ENCODE measurements around the gene ELMO1. TPM values are rescaled to one million over a fixed set of nuclear protein-coding genes. Genes with fewer than 3 reads are reported as not detected.

Gene ELMO1
- total RNA-seq, 4 donors from 2014 or later, result 24.6 to 120 (median 71.9) TPM

DNA sequence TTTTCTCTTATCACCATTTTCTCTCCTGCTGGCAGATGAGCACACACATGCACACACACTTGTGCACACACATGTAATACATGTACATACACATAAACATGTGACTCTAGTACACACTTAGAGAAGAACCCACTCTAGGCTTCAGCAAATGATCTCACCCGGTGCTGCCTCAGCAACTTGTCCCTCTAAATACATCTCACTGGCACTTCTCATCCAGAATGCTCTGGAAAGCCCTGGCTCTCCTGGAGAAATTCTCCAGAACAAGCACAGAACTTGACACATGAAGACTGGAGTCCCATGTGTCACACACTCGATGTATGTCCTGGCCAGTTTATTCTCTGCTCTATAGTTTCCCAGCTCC is 254.9 kb downstream of the ELMO1 start:
- Histone ChIP-seq H3K36me3 (no peaks in the 10 kb centered on the region), H3K4me1 (peaks cover 0 to 9% (median 6%) of the 10 kb centered on the region in 4 donors), H3K27ac (no peak overlapping the region), H3K4me3 (no peak overlapping the region), H3K9me3 (no peaks in the 10 kb centered on the region), H3K27me3 (no peaks in the 10 kb centered on the region)
- 80 to 90% methylated on average over 2 of the region's 2 CpGs for WGBS, 2 donors (ENCODE audit: low coverage in 1 of 2)
- in situ Hi-C loops (cut with MboI; ENCODE audit: low pct_ligation_motif_present in 1 of 4, low pct_unique_long_range_greater_than_20kb in 1 of 4, low sequenced_read_pairs in 3 of 4) (loop anchor here (10.0 to 25.0 kb wide), 4 partner anchors 506 to 719 kb away; no protein-coding TSS in a partner anchor), intact Hi-C loops (cut with DNase I; ENCODE audit: low total_unique reads) (no loop called here)
- TF ChIP-seq POLR2AphosphoS5 (IDR thresholded peaks at IDR 0.05) (no peak), POLR2A (IDR thresholded peaks at IDR 0.05) (no peak), EP300 (IDR thresholded peaks at IDR 0.05; ENCODE audit: low read depth) (no peak)
- TF ChIP-seq, protein P1, sequence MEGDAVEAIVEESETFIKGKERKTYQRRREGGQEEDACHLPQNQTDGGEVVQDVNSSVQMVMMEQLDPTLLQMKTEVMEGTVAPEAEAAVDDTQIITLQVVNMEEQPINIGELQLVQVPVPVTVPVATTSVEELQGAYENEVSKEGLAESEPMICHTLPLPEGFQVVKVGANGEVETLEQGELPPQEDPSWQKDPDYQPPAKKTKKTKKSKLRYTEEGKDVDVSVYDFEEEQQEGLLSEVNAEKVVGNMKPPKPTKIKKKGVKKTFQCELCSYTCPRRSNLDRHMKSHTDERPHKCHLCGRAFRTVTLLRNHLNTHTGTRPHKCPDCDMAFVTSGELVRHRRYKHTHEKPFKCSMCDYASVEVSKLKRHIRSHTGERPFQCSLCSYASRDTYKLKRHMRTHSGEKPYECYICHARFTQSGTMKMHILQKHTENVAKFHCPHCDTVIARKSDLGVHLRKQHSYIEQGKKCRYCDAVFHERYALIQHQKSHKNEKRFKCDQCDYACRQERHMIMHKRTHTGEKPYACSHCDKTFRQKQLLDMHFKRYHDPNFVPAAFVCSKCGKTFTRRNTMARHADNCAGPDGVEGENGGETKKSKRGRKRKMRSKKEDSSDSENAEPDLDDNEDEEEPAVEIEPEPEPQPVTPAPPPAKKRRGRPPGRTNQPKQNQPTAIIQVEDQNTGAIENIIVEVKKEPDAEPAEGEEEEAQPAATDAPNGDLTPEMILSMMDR (IDR thresholded peaks at IDR 0.05), result no peak
- no peak for DNase-seq

DNA sequence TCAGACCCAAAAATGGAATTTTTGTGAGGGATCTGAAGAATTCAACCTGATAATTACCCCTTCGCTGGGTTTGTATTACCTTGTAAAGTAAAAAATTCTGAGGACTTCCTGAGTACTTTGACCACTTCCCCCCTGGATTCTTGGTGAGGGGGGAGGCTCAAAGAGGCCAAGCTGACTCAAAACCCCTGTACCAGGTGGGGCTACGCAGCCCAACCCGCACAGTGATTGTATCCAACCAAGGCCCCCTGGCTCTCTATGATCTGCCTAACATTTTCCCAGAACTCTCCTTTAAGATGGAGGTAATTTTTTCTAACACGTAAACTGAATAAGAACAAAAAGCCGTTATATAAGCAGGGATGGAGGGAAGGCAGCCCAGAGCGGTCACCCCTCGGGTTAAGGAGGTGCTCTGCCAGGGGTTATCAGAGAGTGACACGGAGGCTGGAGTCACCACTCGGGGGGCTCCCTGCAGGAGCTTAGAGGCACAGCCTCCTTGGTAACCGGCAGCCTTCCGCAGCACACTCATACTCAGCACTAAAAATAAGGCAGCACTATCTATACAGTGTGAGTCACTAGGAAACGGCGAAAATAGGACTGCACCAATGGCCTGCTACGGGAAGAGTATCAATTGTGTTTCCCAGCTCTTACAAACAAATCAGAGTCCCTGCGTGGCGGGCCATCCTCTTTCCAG is 255.4 kb downstream of the ELMO1 start:
- H3K4me3 ChIP-seq, result no peak overlapping the region
- no peak for DNase-seq
- no peaks in the 10 kb centered on the region for H3K9me3 ChIP-seq
- H3K27ac ChIP-seq, result no peak overlapping the region
- intact Hi-C loops (cut with DNase I; ENCODE audit: low total_unique reads), result no loop called here
- no peaks in the 10 kb centered on the region for H3K36me3 ChIP-seq
- peaks cover 0 to 4% (median 1%) of the 10 kb centered on the region in 4 donors for H3K4me1 ChIP-seq
- H3K27me3 ChIP-seq, result no peaks in the 10 kb centered on the region
- TF ChIP-seq POLR2AphosphoS5 (IDR thresholded peaks at IDR 0.05) (no peak), POLR2A (IDR thresholded peaks at IDR 0.05) (no peak), EP300 (IDR thresholded peaks at IDR 0.05; ENCODE audit: low read depth) (no peak)
- TF ChIP-seq, protein P1 (IDR thresholded peaks at IDR 0.05), result no peak
- 93 to 94% methylated on average over 7 to 16 of the region's 16 CpGs for WGBS, 2 donors (ENCODE audit: low coverage in 1 of 2)
- in situ Hi-C loops (cut with MboI; ENCODE audit: low pct_ligation_motif_present in 1 of 4, low pct_unique_long_range_greater_than_20kb in 1 of 4, low sequenced_read_pairs in 3 of 4), result loop anchor here (10.0 to 25.0 kb wide), 4 partner anchors 506 to 718 kb away; no protein-coding TSS in a partner anchor

DNA sequence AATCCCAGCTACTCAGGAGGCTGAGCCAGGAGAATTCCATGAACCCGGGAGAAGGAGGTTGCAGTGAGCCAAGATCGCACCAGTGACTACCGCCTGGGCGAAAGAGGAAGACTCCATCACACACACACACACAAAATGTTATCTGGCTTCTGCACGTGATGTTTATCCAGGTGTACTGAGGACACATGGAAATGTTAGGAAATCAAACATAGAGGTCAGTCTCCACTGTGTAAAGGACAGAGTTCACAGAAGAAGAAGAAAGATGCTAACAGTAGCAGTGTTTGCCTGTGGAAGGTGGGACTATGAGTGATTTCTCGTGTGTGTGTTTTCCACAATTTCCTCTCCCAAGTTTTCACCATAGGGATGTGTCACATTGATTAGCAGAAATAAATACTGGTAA is 256.9 kb downstream of the ELMO1 start:
- H3K9me3 ChIP-seq, result no peaks in the 10 kb centered on the region
- 78 to 83% methylated on average over 3 to 6 of the region's 6 CpGs for WGBS, 2 donors (ENCODE audit: low coverage in 1 of 2)
- no peaks in the 10 kb centered on the region for H3K4me1 ChIP-seq
- in situ Hi-C loops (cut with MboI; ENCODE audit: low pct_ligation_motif_present in 1 of 4, low pct_unique_long_range_greater_than_20kb in 1 of 4, low sequenced_read_pairs in 3 of 4), result loop anchor here (10.0 to 25.0 kb wide), 4 partner anchors 504 to 717 kb away; no protein-coding TSS in a partner anchor
- H3K4me3 ChIP-seq, result no peak overlapping the region
- no peak for TF ChIP-seq EP300 (IDR thresholded peaks at IDR 0.05; ENCODE audit: low read depth)
- TF ChIP-seq POLR2A (IDR thresholded peaks at IDR 0.05), result no peak
- no peak for TF ChIP-seq POLR2AphosphoS5 (IDR thresholded peaks at IDR 0.05)
- TF ChIP-seq, protein P1 (IDR thresholded peaks at IDR 0.05), result no peak
- intact Hi-C loops (cut with DNase I; ENCODE audit: low total_unique reads), result no loop called here
- no peak overlapping the region for H3K27ac ChIP-seq
- H3K27me3 ChIP-seq, result no peaks in the 10 kb centered on the region
- no peak for DNase-seq
- no peaks in the 10 kb centered on the region for H3K36me3 ChIP-seq

DNA sequence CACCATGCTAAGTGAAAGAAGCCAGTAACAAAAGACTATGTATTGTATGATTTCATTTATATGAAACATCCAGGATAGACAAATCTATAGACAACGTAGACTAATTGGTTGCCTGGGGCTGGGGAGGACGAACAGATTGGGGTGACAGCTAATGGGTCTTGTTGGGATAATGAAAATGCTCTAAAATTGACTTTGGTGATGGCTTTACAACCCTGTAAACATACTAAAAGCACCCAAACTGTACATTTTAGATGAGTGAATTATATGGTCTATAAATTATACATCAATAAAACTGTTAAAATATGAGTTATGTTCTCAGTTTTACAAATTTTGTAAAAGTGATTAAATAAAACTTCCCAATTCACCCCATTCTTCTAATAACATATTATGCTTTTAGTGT is 261.5 kb downstream of the ELMO1 start:
- DNase-seq, result no peak
- H3K9me3 ChIP-seq, result no peaks in the 10 kb centered on the region
- 79 to 84% methylated on average over 2 of the region's 2 CpGs for WGBS, 2 donors (ENCODE audit: low coverage in 1 of 2)
- intact Hi-C loops (cut with DNase I; ENCODE audit: low total_unique reads) (no loop called here), in situ Hi-C loops (cut with MboI; ENCODE audit: low pct_ligation_motif_present in 1 of 4, low pct_unique_long_range_greater_than_20kb in 1 of 4, low sequenced_read_pairs in 3 of 4) (loop anchor here (10.0 to 25.0 kb wide), 5 partner anchors 202 to 702 kb away; no protein-coding TSS in a partner anchor)
- TF ChIP-seq POLR2A (IDR thresholded peaks at IDR 0.05), result no peak
- TF ChIP-seq, protein P1 (IDR thresholded peaks at IDR 0.05), result no peak
- no peak for TF ChIP-seq POLR2AphosphoS5 (IDR thresholded peaks at IDR 0.05)
- TF ChIP-seq EP300 (IDR thresholded peaks at IDR 0.05; ENCODE audit: low read depth), result no peak
- H3K27ac ChIP-seq, result no peak overlapping the region
- no peak overlapping the region for H3K4me3 ChIP-seq
- peaks cover 0 to under 1% (median 0%) of the 10 kb centered on the region in 4 donors for H3K4me1 ChIP-seq
- no peaks in the 10 kb centered on the region for H3K27me3 ChIP-seq
- H3K36me3 ChIP-seq, result no peaks in the 10 kb centered on the region

Measured in transverse colon (tissue), 4 donors.